Adrenal gland (tissue), 5 donors: ENCODE data around the gene HYKK.

Source experiments
- CTCF ChIP-seq, 6 experiments: fragments of 450-650 bp in 4 of 6; fragments of 200-600 bp in 2 of 6; sonication (generic) in 1 of 6; IDR thresholded peaks; 1 replicate in 5 of 6; 2 replicates in 1 of 6; pipeline versions ENCODE4 v1.5.1 to v1.8.0; 2016 to 2021; ENCODE audit warnings: antibody characterized with exemption in 6 of 6, mild to moderate bottlenecking in 2 of 6, moderate library complexity in 1 of 6
- POLR2A ChIP-seq, 2 donors: fragments of 450-650 bp; IDR thresholded peaks; one replicate each; pipeline ENCODE4 v1.6.1; 2017; ENCODE audit warnings: antibody characterized with exemption in 2 of 2, mild to moderate bottlenecking in 2 of 2, moderate library complexity in 1 of 2
- donor health status: DM: no; HTN: no; CAD: no.

DNA sequence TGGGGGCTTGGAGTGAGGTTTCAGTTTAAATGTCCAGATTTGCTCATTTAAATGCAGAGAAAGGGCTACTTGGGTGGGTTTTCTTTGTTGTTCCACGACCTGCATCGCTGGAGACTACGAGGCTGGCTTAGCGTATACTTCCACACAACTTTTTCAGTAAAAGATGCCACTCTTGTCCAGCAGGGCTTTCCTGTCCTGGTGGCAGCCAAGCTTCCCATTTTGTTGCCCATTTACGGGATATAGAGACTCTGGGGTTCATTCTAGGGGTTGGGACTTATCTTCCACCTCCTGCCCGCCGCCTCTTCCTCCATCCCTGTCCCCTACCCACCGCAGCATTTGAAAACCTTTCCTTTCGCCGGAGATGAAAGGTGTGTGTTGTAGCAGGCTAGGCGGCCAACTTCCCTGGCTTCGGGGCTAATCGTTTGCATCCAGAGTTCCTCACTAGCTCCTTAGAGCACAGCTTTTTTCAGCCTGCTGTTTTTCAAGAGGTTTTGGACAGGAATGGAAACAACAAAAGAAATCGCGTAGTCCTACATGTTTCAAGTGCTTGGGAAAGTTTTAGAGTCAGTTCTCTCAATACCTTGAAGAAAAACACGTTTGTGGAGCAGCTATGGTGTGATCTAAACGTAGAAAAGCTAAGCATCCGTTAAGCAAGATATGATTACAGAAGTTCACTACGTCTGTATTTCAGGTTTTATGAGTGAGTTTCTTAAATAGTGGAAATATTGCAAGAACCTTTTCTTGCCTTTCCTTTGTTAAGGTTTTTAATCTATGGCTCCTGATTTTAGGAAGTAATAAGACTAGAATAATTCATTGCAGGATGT is 58.8 kb downstream of the HYKK start:
- TF ChIP-seq POLR2A (IDR thresholded peaks at IDR 0.05), result no peak
- peak in 2 of 6 experiments; percentile 23 to 25 for TF ChIP-seq CTCF (IDR thresholded peaks at IDR 0.05)
